GM12878 (cell line): ENCODE measurements around the gene TCF4. TPM values are rescaled to one million over a fixed set of nuclear protein-coding genes. Genes with fewer than 3 reads are reported as not detected.

Experiments
- ATAC-seq: fragments of 200-7000 bp; cut with Tn5 transposase; 3 replicates; pipeline ENCODE4 v1.9.1; 2020; ENCODE audit warnings: mild to moderate bottlenecking, moderate library complexity
- BruUV-seq: library from RNA; stranded (reverse); fragments of 400-500 nt; replicated peaks from 2 replicates; lab custom pipeline; 2021; lab: Mats Ljungman, UMichigan
- CTCF ChIA-PET: fragments of 300-600 bp; sonication (Branson Sonifier 250); formaldehyde crosslinking; extraction: SDS; loops from one replicate; lab custom pipeline; 2021; ENCODE audit warnings: inconsistent platforms; lab: Yijun Ruan, JAX
- POLR2A ChIA-PET: fragments of 350-600 bp; formaldehyde crosslinking; extraction: SDS; loops from one replicate; lab custom pipeline; 2021; ENCODE audit warnings: inconsistent platforms; lab: Charles Lee
- RAD21 ChIA-PET: fragments of 300-600 bp; sonication (Branson Sonifier 250); formaldehyde crosslinking; loops from one replicate; lab custom pipeline; 2023; ENCODE audit warnings: antibody characterized with exemption; ENCODE audit not compliant: unreplicated experiment; lab: Charles Lee
- SMC1A ChIA-PET: fragments of 300-600 bp; sonication (Branson Sonifier 250); formaldehyde crosslinking; loops from one replicate; lab custom pipeline; 2023; ENCODE audit not compliant: unreplicated experiment, uncharacterized antibody; lab: Charles Lee
- DNase-seq: peaks from one replicate; pipeline ENCODE4 v3.0.0-alpha.2; 2011; ENCODE audit warnings: low read depth, low spot score
- FAIRE-seq: peaks from 3 replicates; lab custom pipeline; 2011; peaks lifted over from hg19 to GRCh38; lab: Jason Lieb, UNC
- H2AFZ ChIP-seq: 2 replicates; pipeline ENCODE4 v1.6.0; 2011; ENCODE audit warnings: low read depth, low read length, control low read depth; ENCODE audit not compliant: control insufficient read depth
- H3K27ac ChIP-seq: 2 replicates; pipeline ENCODE4 v1.5.1; 2011; ENCODE audit warnings: control low read depth; ENCODE audit not compliant: control insufficient read depth, insufficient read depth
- H3K27me3 ChIP-seq, 2 experiments: replicated peaks in 1 of 2; 2 replicates each; pipeline versions ENCODE4 v1.6.0 to v1.6.1; 2011; ENCODE audit warnings: low read length in 1 of 2; ENCODE audit not compliant: control insufficient read depth in 2 of 2, insufficient read depth in 2 of 2
- H3K36me3 ChIP-seq, 2 experiments: 2 replicates each; pipeline ENCODE4 v1.5.1; 2011; ENCODE audit warnings: low read length in 1 of 2; ENCODE audit not compliant: control insufficient read depth in 2 of 2, insufficient read depth in 2 of 2
- H3K4me1 ChIP-seq: 2 replicates; pipeline ENCODE4 v1.6.1; 2011; ENCODE audit warnings: mild to moderate bottlenecking, low read length, moderate library complexity, mixed read lengths; ENCODE audit not compliant: control insufficient read depth, insufficient read depth
- H3K4me2 ChIP-seq: 2 replicates; pipeline ENCODE4 v1.6.0; 2011; ENCODE audit warnings: control low read depth; ENCODE audit not compliant: control insufficient read depth, insufficient read depth
- H3K4me3 ChIP-seq: fragments of 200-600 bp; sonication (generic); 2 replicates; pipeline ENCODE4 v1.5.1; 2016
- H3K79me2 ChIP-seq: 2 replicates; pipeline ENCODE4 v1.6.0; 2011; ENCODE audit warnings: low read length; ENCODE audit not compliant: control insufficient read depth, insufficient read depth
- H3K9ac ChIP-seq: 2 replicates; pipeline ENCODE4 v1.8.0; 2011; ENCODE audit warnings: low read length, control low read depth, mixed read lengths; ENCODE audit not compliant: control insufficient read depth, insufficient read depth
- H3K9me3 ChIP-seq: replicated peaks from 3 replicates; pipeline ENCODE4 v1.5.1; 2011; ENCODE audit warnings: mild to moderate bottlenecking, low read length; ENCODE audit not compliant: control insufficient read depth, insufficient read depth
- H4K20me1 ChIP-seq: 2 replicates; pipeline ENCODE4 v1.6.0; 2011; ENCODE audit not compliant: control insufficient read depth, insufficient read depth
- BCL11A ChIP-seq: IDR thresholded peaks from 2 replicates; pipeline ENCODE4 v1.6.1; 2011; ENCODE audit warnings: low read depth, low read length
- GATAD2B ChIP-seq: fragments of 450-650 bp; conservative IDR thresholded peaks from 2 replicates; pipeline ENCODE4 v1.6.1; 2017; ENCODE audit warnings: low read depth, mild to moderate bottlenecking, moderate library complexity
- RCOR1 ChIP-seq: conservative IDR thresholded peaks from 2 replicates; pipeline ENCODE4 v1.6.1; 2012; ENCODE audit warnings: low read depth, low read length, improper control_type of control experiment
- STAT3 ChIP-seq: IDR thresholded peaks from 2 replicates; pipeline ENCODE4 v1.6.1; 2011; ENCODE audit warnings: low read depth, low read length, improper control_type of control experiment
- TARDBP ChIP-seq: IDR thresholded peaks from 2 replicates; pipeline ENCODE4 v1.6.1; 2016; ENCODE audit warnings: borderline replicate concordance
- WGBS: methylation state at CpG from one replicate; pipeline ENCODE4 v1.1.6; 2016; ENCODE audit warnings: low lambda C conversion rate; ENCODE audit not compliant: insufficient replicate concordance, insufficient coverage; ENCODE audit errors: missing lambda C conversion rate; 5-methylcytosine and 5-hydroxymethylcytosine counted together
- in situ Hi-C: fragments of 300-500 bp; cut with MboI; formaldehyde crosslinking; loops from 9 replicates; pipeline ENCODE4 v1.14.3; 2018; ENCODE audit warnings: mixed read lengths
- intact Hi-C: fragments of 100-400 bp; cut with micrococcal nuclease; formaldehyde crosslinking; loops from one replicate; pipeline ENCODE4 v1.14.2; 2022; ENCODE audit not compliant: unreplicated experiment
- polyA plus RNA-seq, 11 experiments: library from polyadenylated mRNA; depleted of rRNA in 4 of 11; unstranded in 6 of 11; stranded (reverse) in 5 of 11; fragments of >200 nt; fragmentation: Nextera tagmentation in 4 of 11; fragmentation: Illumina TruSeq in 1 of 11; extraction: Ambion mirVana in 4 of 11; extraction: Trizol in 1 of 11; gene quantifications; 1 replicate in 1 of 11; 2 replicates in 10 of 11; pipeline versions ENCODE4 v1.2.1 to v1.2.3, GENCODE V29; 2011 to 2016; ENCODE audit warnings: inconsistent platforms in 2 of 11, missing spikeins in 2 of 11, low read depth in 1 of 11
- total RNA-seq, 4 experiments: library from RNA; depleted of rRNA in 3 of 4; stranded (reverse); fragments of >200 nt in 3 of 4; fragmentation: Illumina TruSeq in 1 of 4; extraction: Trizol in 1 of 4; gene quantifications; 2 replicates each; pipeline versions ENCODE4 v1.2.1 to v1.2.3, GENCODE V29; 2013 to 2021
- TF ChIP-seq, protein P1 (sequence below): fragments of 450-650 bp; IDR thresholded peaks from 2 replicates; pipeline ENCODE4 v1.6.1; 2018; ENCODE audit warnings: mild to moderate bottlenecking, low read depth, moderate library complexity; ENCODE audit not compliant: partially characterized antibody
- TF ChIP-seq, protein P2 (sequence below): IDR thresholded peaks from 2 replicates; pipeline ENCODE4 v1.6.1; 2012; ENCODE audit warnings: mild to moderate bottlenecking, low read depth, low read length

The TCF4 gene
- total and polyA plus RNA-seq, 10 of the 15 experiments (the other 5 are each of a cell fraction or from before 2014, with no cell fraction given): 15.2 to 94.0 (median 31.5) TPM

- no peak for ATAC-seq
- in situ Hi-C loops (no loop called here), intact Hi-C loops (loop anchor here (10.0 kb wide), 1 partner anchor 174 kb away; no protein-coding TSS in a partner anchor)
- H3K27ac ChIP-seq: no peak overlapping the region
- DNase-seq: no peak
- H3K9ac ChIP-seq: no peak overlapping the region
- no peaks in the 10 kb centered on the region for H3K36me3 ChIP-seq
- no peaks in the 10 kb centered on the region for H4K20me1 ChIP-seq
- SMC1A ChIA-PET: no interaction called here
- H3K4me2 ChIP-seq: peak overlapping the region; percentile 75
- RAD21 ChIA-PET: no interaction called here
- peak overlapping the region; percentile 64 for H3K4me3 ChIP-seq
- WGBS: 14% methylated on average over 12 of the region's 12 CpGs
- no peak for TF ChIP-seq RCOR1
- no peaks in the 10 kb centered on the region for H3K79me2 ChIP-seq
- peaks cover 5% of the 10 kb centered on the region; the same call in 2 of the 3 replicates for H3K9me3 ChIP-seq
- CTCF ChIA-PET: no interaction called here
- no peaks in the 10 kb centered on the region for H3K4me1 ChIP-seq
- BruUV-seq: no TSS peak
- no peak overlapping the region for H2AFZ ChIP-seq
- peaks cover 0 to 7% of the 10 kb centered on the region in 2 experiments; a peak in 3 of 4 replicates for H3K27me3 ChIP-seq
- no peak for FAIRE-seq
- POLR2A ChIA-PET: no interaction called here
These were observed 1.0 kb upstream of the TCF4 start for GRCh38 chr18:55588870-55589595.

GRCh38 chr18:55587418-55588110 is 428 bp downstream of the TCF4 start:
- ChIA-PET RAD21 (no interaction called here), POLR2A (no interaction called here), CTCF (no interaction called here), SMC1A (no interaction called here)
- H3K36me3 ChIP-seq: no peaks in the 10 kb centered on the region
- H3K4me3 ChIP-seq: peak overlapping the region; percentile 57; the same call in 1 of the 2 replicates
- DNase-seq (no peak), ATAC-seq (peak; percentile 27; the same call in 1 of the 3 replicates), FAIRE-seq (no peak)
- H2AFZ ChIP-seq: no peak overlapping the region
- no peak for TF ChIP-seq TARDBP
- TF ChIP-seq, protein P1, sequence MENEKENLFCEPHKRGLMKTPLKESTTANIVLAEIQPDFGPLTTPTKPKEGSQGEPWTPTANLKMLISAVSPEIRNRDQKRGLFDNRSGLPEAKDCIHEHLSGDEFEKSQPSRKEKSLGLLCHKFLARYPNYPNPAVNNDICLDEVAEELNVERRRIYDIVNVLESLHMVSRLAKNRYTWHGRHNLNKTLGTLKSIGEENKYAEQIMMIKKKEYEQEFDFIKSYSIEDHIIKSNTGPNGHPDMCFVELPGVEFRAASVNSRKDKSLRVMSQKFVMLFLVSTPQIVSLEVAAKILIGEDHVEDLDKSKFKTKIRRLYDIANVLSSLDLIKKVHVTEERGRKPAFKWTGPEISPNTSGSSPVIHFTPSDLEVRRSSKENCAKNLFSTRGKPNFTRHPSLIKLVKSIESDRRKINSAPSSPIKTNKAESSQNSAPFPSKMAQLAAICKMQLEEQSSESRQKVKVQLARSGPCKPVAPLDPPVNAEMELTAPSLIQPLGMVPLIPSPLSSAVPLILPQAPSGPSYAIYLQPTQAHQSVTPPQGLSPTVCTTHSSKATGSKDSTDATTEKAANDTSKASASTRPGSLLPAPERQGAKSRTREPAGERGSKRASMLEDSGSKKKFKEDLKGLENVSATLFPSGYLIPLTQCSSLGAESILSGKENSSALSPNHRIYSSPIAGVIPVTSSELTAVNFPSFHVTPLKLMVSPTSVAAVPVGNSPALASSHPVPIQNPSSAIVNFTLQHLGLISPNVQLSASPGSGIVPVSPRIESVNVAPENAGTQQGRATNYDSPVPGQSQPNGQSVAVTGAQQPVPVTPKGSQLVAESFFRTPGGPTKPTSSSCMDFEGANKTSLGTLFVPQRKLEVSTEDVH: no peak
- TF ChIP-seq, protein P2, sequence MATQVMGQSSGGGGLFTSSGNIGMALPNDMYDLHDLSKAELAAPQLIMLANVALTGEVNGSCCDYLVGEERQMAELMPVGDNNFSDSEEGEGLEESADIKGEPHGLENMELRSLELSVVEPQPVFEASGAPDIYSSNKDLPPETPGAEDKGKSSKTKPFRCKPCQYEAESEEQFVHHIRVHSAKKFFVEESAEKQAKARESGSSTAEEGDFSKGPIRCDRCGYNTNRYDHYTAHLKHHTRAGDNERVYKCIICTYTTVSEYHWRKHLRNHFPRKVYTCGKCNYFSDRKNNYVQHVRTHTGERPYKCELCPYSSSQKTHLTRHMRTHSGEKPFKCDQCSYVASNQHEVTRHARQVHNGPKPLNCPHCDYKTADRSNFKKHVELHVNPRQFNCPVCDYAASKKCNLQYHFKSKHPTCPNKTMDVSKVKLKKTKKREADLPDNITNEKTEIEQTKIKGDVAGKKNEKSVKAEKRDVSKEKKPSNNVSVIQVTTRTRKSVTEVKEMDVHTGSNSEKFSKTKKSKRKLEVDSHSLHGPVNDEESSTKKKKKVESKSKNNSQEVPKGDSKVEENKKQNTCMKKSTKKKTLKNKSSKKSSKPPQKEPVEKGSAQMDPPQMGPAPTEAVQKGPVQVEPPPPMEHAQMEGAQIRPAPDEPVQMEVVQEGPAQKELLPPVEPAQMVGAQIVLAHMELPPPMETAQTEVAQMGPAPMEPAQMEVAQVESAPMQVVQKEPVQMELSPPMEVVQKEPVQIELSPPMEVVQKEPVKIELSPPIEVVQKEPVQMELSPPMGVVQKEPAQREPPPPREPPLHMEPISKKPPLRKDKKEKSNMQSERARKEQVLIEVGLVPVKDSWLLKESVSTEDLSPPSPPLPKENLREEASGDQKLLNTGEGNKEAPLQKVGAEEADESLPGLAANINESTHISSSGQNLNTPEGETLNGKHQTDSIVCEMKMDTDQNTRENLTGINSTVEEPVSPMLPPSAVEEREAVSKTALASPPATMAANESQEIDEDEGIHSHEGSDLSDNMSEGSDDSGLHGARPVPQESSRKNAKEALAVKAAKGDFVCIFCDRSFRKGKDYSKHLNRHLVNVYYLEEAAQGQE: no peak
- no peak for TF ChIP-seq BCL11A
- TF ChIP-seq STAT3: no peak
- no peak for TF ChIP-seq GATAD2B
- H3K9ac ChIP-seq: no peak overlapping the region
- no peak overlapping the region for H3K27ac ChIP-seq
- H3K4me1 ChIP-seq: no peaks in the 10 kb centered on the region
- H3K4me2 ChIP-seq: no peak overlapping the region
- H4K20me1 ChIP-seq: no peaks in the 10 kb centered on the region
- peaks cover 0 to 7% of the 10 kb centered on the region in 2 experiments; a peak in 3 of 4 replicates for H3K27me3 ChIP-seq
- no peaks in the 10 kb centered on the region for H3K79me2 ChIP-seq
- BruUV-seq: no TSS peak
- H3K9me3 ChIP-seq: peaks cover 5% of the 10 kb centered on the region; the same call in 2 of the 3 replicates
- intact Hi-C loops (loop anchor here (10.0 kb wide), 1 partner anchor 173 kb away; no protein-coding TSS in a partner anchor), in situ Hi-C loops (no loop called here)
- 2% methylated on average over 21 of the region's 63 CpGs for WGBS
